Ishikawa (cell line): Measurements from ENCODE around the gene PPP6R3.

Source experiments
- CEBPB ChIP-seq: IDR thresholded peaks from 2 replicates; pipeline ENCODE4 v1.6.1; 2012
- CREB1 ChIP-seq: IDR thresholded peaks from 2 replicates; pipeline ENCODE4 v1.6.1; 2012; ENCODE audit warnings: low read depth
- EGR1 ChIP-seq: IDR thresholded peaks from 2 replicates; pipeline ENCODE4 v1.6.1; 2012
- EP300 ChIP-seq: IDR thresholded peaks from 2 replicates; pipeline ENCODE4 v1.6.1; 2012; ENCODE audit warnings: borderline replicate concordance
- FOXM1 ChIP-seq: IDR thresholded peaks from 2 replicates; pipeline ENCODE4 v1.6.1; 2012; ENCODE audit warnings: low read depth, borderline replicate concordance
- NFIC ChIP-seq: IDR thresholded peaks from 2 replicates; pipeline ENCODE4 v1.6.1; 2012
- RAD21 ChIP-seq: IDR thresholded peaks from 2 replicates; pipeline ENCODE4 v1.6.1; 2012; ENCODE audit warnings: low read depth
- TAF1 ChIP-seq: IDR thresholded peaks from 2 replicates; pipeline ENCODE4 v1.6.1; 2012; ENCODE audit warnings: low read depth, mild to moderate bottlenecking
- TCF12 ChIP-seq: IDR thresholded peaks from 2 replicates; pipeline ENCODE4 v1.6.1; 2012; ENCODE audit warnings: low read depth
- TEAD4 ChIP-seq: IDR thresholded peaks from 2 replicates; pipeline ENCODE4 v1.6.1; 2012
- YY1 ChIP-seq: IDR thresholded peaks from 2 replicates; pipeline ENCODE4 v1.6.1; 2012; ENCODE audit warnings: low read depth
- ZBTB7A ChIP-seq: IDR thresholded peaks from 2 replicates; pipeline ENCODE4 v1.6.1; 2012; ENCODE audit warnings: low read depth
- TF ChIP-seq, protein P1 (sequence below): IDR thresholded peaks from 2 replicates; pipeline ENCODE4 v1.6.1; 2012
- TF ChIP-seq, protein P2 (sequence below): IDR thresholded peaks from 2 replicates; pipeline ENCODE4 v1.6.1; 2012
- TF ChIP-seq, protein P3 (sequence below): IDR thresholded peaks from 2 replicates; pipeline ENCODE4 v1.6.1; 2012; ENCODE audit warnings: low read depth, mild to moderate bottlenecking

PPP6R3 gene

DNA sequence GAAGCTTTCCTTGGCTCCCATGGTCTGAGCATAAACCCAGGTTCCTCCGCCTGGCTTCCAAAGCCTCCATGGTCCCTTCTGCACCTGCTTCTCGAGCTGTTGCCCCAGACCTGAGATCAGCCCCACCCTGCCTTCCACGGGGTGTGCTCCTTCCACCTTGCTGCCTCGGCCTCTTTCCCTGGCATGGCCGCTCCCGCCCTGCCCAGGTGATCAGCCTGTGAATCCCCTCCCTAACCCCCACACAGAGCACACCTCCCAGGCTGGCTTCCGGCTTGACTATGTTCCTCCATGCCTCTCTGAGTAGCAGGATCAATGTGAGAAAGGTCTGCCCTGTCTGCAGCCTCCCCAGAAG lies 2.7 kb upstream of the PPP6R3 start:
- TF ChIP-seq RAD21, result no peak
- TF ChIP-seq, protein P1, sequence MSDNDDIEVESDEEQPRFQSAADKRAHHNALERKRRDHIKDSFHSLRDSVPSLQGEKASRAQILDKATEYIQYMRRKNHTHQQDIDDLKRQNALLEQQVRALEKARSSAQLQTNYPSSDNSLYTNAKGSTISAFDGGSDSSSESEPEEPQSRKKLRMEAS, result no peak
- TF ChIP-seq, protein P2, sequence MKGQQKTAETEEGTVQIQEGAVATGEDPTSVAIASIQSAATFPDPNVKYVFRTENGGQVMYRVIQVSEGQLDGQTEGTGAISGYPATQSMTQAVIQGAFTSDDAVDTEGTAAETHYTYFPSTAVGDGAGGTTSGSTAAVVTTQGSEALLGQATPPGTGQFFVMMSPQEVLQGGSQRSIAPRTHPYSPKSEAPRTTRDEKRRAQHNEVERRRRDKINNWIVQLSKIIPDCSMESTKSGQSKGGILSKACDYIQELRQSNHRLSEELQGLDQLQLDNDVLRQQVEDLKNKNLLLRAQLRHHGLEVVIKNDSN, result no peak
- no peak for TF ChIP-seq YY1
- no peak for TF ChIP-seq TCF12
- TF ChIP-seq NFIC, result no peak
- no peak for TF ChIP-seq EP300
- TF ChIP-seq, protein P3, sequence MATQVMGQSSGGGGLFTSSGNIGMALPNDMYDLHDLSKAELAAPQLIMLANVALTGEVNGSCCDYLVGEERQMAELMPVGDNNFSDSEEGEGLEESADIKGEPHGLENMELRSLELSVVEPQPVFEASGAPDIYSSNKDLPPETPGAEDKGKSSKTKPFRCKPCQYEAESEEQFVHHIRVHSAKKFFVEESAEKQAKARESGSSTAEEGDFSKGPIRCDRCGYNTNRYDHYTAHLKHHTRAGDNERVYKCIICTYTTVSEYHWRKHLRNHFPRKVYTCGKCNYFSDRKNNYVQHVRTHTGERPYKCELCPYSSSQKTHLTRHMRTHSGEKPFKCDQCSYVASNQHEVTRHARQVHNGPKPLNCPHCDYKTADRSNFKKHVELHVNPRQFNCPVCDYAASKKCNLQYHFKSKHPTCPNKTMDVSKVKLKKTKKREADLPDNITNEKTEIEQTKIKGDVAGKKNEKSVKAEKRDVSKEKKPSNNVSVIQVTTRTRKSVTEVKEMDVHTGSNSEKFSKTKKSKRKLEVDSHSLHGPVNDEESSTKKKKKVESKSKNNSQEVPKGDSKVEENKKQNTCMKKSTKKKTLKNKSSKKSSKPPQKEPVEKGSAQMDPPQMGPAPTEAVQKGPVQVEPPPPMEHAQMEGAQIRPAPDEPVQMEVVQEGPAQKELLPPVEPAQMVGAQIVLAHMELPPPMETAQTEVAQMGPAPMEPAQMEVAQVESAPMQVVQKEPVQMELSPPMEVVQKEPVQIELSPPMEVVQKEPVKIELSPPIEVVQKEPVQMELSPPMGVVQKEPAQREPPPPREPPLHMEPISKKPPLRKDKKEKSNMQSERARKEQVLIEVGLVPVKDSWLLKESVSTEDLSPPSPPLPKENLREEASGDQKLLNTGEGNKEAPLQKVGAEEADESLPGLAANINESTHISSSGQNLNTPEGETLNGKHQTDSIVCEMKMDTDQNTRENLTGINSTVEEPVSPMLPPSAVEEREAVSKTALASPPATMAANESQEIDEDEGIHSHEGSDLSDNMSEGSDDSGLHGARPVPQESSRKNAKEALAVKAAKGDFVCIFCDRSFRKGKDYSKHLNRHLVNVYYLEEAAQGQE, result no peak
- no peak for TF ChIP-seq EGR1
- no peak for TF ChIP-seq CREB1
- TF ChIP-seq CEBPB, result no peak
- TF ChIP-seq TEAD4, result no peak
- TF ChIP-seq ZBTB7A, result no peak
- no peak for TF ChIP-seq TAF1
- TF ChIP-seq FOXM1, result no peak

DNA sequence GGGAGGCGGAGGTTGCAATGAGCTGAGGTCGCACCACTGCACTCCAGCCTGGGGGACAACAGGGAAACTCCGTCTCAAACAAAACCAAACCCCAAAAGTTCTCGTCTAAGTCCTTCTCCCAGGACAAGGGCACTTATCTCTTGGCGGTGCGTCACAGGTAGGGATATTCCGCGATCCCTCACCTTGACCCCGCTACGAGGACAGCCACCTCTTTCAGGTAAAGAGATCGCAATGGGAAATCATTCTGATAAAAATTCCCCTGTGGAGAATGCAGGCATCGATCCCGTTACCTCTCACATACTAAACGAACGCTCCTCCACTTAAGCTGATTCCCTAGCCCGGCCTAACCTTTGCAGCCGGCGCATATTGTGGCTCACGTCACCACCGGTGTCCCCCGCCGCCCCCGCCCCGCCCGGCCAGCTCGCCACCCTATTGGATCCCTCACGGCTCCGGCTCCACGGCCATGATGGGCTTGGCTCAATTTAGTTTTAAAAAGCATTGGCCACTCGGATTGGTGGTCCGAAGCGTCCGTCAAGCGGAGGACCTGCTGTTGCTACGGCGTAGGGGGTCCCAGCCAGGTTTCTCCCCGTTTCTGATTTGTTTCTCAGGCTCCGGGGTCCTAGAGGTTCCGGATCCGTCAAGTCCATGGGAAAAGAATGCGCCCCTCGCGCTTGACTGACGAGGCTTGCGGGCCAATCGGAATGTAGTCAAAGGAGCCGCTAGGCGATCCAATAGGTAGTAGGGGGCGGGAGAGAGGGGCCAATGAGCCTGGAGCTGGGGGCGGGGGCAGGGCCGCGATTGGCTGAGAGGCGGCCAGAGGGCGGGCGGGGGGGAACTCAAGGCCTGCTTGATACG lies 439 bp upstream of the PPP6R3 start:
- TF ChIP-seq, protein P2, result no peak
- TF ChIP-seq NFIC (0 out of 2 replicates have a peak, but pooled peaks have one; percentile 15), RAD21 (no peak), CREB1 (no peak), EP300 (no peak), YY1 (peak; percentile 74), TCF12 (no peak), EGR1 (peak; percentile 64), TAF1 (0 out of 2 replicates have a peak, but pooled peaks have one; percentile 13), FOXM1 (no peak), CEBPB (peak; percentile 52; the same call in 1 of the 2 replicates), TEAD4 (peak; percentile 92), ZBTB7A (0 out of 2 replicates have a peak, but pooled peaks have one; percentile 2)
- TF ChIP-seq, protein P1, result no peak; the same call in 1 of the 2 replicates
- TF ChIP-seq, protein P3, result no peak

DNA sequence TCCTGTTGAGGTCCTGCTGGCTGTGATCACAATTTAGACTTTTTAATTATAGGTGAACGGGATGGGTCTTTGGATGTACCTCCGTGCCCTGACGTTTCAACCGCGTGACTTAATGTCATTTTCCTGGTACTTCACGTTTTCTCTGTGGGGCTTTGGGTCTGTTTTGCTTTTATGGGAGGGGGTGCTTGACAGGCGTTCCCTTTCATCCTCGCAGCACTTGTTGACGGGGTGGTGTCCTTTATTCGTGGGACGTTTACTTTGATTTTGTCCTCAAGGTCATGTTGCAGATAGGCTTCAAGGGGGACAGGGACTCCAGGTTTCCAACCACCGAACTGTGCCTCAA lies 994 bp downstream of the PPP6R3 start:
- TF ChIP-seq, protein P2, result no peak
- TF ChIP-seq TCF12, result no peak
- no peak for TF ChIP-seq NFIC
- no peak for TF ChIP-seq EGR1
- no peak for TF ChIP-seq CEBPB
- TF ChIP-seq, protein P1, result 0 out of 2 replicates have a peak, but pooled peaks have one; percentile 10

DNA sequence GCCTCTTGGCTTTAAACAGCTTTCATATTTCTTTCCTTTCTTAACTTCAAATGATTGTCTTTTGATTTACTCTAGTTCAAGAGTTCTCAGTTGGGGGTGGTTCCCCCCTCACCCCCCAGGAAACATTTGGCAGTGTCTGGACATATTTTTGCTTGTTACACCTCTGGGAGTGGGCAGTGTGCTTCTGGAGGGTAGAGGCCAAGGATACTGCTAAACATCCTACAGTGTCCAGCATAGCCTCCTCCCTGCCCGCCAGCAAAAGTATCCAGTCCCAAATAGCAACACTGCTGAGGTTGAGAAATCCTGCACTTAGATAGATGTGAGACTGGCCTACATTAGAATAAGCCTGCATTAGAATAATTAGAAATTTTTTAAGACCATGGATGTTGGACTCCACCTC lies 3.2 kb downstream of the PPP6R3 start:
- TF ChIP-seq, protein P2, result no peak
- TF ChIP-seq YY1, result no peak
- no peak for TF ChIP-seq TEAD4
- TF ChIP-seq ZBTB7A, result no peak
- TF ChIP-seq FOXM1, result no peak

DNA sequence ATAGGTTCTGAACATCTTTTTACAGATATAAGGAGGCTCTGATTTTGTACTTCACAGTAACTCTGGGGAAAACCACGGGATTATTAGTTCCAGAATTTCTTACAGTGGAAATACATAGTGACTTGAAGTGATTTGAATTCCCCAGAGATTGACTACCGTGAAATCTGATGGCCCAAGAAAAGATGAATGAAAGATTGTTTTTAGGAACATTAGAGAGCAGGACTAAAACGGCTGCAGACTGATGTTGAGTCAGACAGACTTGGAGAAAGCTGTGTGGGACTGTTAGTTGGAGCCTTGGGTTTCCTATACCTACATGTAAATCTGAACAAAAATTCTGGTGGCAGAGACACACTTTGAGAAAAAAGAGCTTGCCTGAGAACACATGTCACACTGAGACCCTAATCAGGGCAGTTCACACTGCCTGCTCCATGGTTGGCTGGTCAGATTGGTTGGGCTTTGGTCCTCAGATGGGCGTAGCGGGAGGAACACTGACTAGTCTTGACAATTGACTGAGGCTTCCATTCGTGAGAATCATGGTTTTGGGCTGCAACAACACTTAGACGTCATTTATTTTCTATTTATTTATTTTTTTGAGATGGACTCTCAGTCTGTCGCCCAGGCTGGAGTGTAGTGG lies 6.8 kb downstream of the PPP6R3 start:
- no peak for TF ChIP-seq FOXM1
- TF ChIP-seq RAD21, result no peak
- TF ChIP-seq CEBPB, result no peak
- no peak for TF ChIP-seq TEAD4
